Measurements from ENCODE around the gene HLA-DOB. TPM values are rescaled to one million over a fixed set of nuclear protein-coding genes. Genes with fewer than 3 reads are reported as not detected.

The HLA-DOB gene
- total and polyA plus RNA-seq, 2 donors (not counting 3 experiments of a cell fraction or from before 2014, with no cell fraction given): 0.46 to 0.54 TPM

GRCh38 chr6:32772656-32773055, 44.1 kb downstream of the HLA-DOB start:
- CTCF ChIA-PET: interaction anchor here (1.0 kb wide), 1 partner anchor 10 kb away, joined by 3 read pairs; the partner anchor contains the start of gene HLA-DQB2
- no peak overlapping the region for H3K4me2 ChIP-seq (ENCODE audit: insufficient read depth, low read length)
- H3K4me1 ChIP-seq (ENCODE audit: control insufficient read depth, extremely low read depth, insufficient read depth, low read length): no peaks in the 10 kb centered on the region
- DNase-seq (ENCODE audit: low read depth, low spot score): no peak
- H2AFZ ChIP-seq (ENCODE audit: low read depth, low read length): no peak overlapping the region
- intact Hi-C loops (cut with micrococcal nuclease) (no loop called here), dilution Hi-C loops (cut with MboI; ENCODE audit: extremely low pct_ligation_motif_present, low sequenced_read_pairs) (no loop called here)
- no peak overlapping the region for H3K27ac ChIP-seq (ENCODE audit: insufficient read depth, low read depth, low read length)
- TF ChIP-seq GATA2 (IDR thresholded peaks at IDR 0.05; ENCODE audit: insufficient read depth, insufficient read length, low read depth, low read length) (no peak), MYC (IDR thresholded peaks at IDR 0.05; ENCODE audit: low read depth, low read length) (no peak), POLR2AphosphoS5 (IDR thresholded peaks at IDR 0.05; ENCODE audit: insufficient read depth, low read depth, low read length) (no peak), FOS (IDR thresholded peaks at IDR 0.05; ENCODE audit: borderline replicate concordance, insufficient read depth, low read length) (no peak), MAX (IDR thresholded peaks at IDR 0.05; ENCODE audit: insufficient read depth, insufficient read length) (no peak), EZH2 (IDR thresholded peaks at IDR 0.05; ENCODE audit: borderline replicate concordance, low read depth, low read length, severe bottlenecking) (no peak), JUN (IDR thresholded peaks at IDR 0.05; ENCODE audit: borderline replicate concordance, insufficient read depth, insufficient read length, low read depth) (no peak)
- peaks cover 17 to 22% of the 10 kb centered on the region in 2 experiments for H3K27me3 ChIP-seq (ENCODE audit: control insufficient read depth in 2 of 2, insufficient read depth in 2 of 2, low read length in 2 of 2)
- no peaks in the 10 kb centered on the region for H3K79me2 ChIP-seq (ENCODE audit: control insufficient read depth, insufficient read depth, low read length)
- no TSS peak for BruUV-seq (replicated peaks)
- H3K36me3 ChIP-seq (ENCODE audit: control insufficient read depth in 2 of 2, extremely low read depth in 1 of 2, insufficient read depth in 2 of 2, low read length in 2 of 2): no peaks in the 10 kb centered on the region
- POLR2A ChIA-PET: no interaction called here
- no peaks in the 10 kb centered on the region for H4K20me1 ChIP-seq (replicated peaks; ENCODE audit: control insufficient read depth, extremely low read depth, insufficient read depth, low read length)
- H3K9me1 ChIP-seq (replicated peaks; ENCODE audit: control insufficient read depth, extremely low read depth, insufficient read depth, low read length): no peaks in the 10 kb centered on the region
- FAIRE-seq: no peak
- no peaks in the 10 kb centered on the region for H3K9me3 ChIP-seq (replicated peaks; ENCODE audit: control insufficient read depth, insufficient read depth, low read length)
- no peak overlapping the region for H3K9ac ChIP-seq (replicated peaks; ENCODE audit: extremely low read depth, insufficient read depth, low read length)
- no peak overlapping the region for H3K4me3 ChIP-seq (replicated peaks in 1 of 3; ENCODE audit: insufficient read depth in 1 of 3, low read depth in 1 of 3, low read length in 3 of 3)

GRCh38 chr6:32764048-32764447, 52.8 kb downstream of the HLA-DOB start:
- peaks cover 14 to 32% of the 10 kb centered on the region in 2 experiments for H3K27me3 ChIP-seq (ENCODE audit: control insufficient read depth in 2 of 2, insufficient read depth in 2 of 2, low read length in 2 of 2)
- H3K9me3 ChIP-seq (replicated peaks; ENCODE audit: control insufficient read depth, insufficient read depth, low read length): no peaks in the 10 kb centered on the region
- DNase-seq (ENCODE audit: low read depth, low spot score): no peak
- TF ChIP-seq POLR2A (IDR thresholded peaks at IDR 0.05; ENCODE audit: low read depth, low read length) (no peak), POLR2AphosphoS5 (IDR thresholded peaks at IDR 0.05; ENCODE audit: insufficient read depth, low read depth, low read length) (no peak), CTCF (IDR thresholded peaks at IDR 0.05; ENCODE audit: extremely low read depth in 1 of 2, insufficient read depth in 1 of 2, low read depth in 1 of 2, low read length in 2 of 2) (no peak), MYC (IDR thresholded peaks at IDR 0.05; ENCODE audit: low read depth, low read length) (no peak), EZH2 (IDR thresholded peaks at IDR 0.05; ENCODE audit: borderline replicate concordance, low read depth, low read length, severe bottlenecking) (no peak), MAX (IDR thresholded peaks at IDR 0.05; ENCODE audit: insufficient read depth, insufficient read length) (no peak), FOS (IDR thresholded peaks at IDR 0.05; ENCODE audit: borderline replicate concordance, insufficient read depth, low read length) (no peak)
- H3K9ac ChIP-seq (replicated peaks; ENCODE audit: extremely low read depth, insufficient read depth, low read length): no peak overlapping the region
- H3K4me1 ChIP-seq (ENCODE audit: control insufficient read depth, extremely low read depth, insufficient read depth, low read length): no peaks in the 10 kb centered on the region
- no peaks in the 10 kb centered on the region for H3K79me2 ChIP-seq (ENCODE audit: control insufficient read depth, insufficient read depth, low read length)
- no peak for FAIRE-seq
- no peaks in the 10 kb centered on the region for H3K9me1 ChIP-seq (replicated peaks; ENCODE audit: control insufficient read depth, extremely low read depth, insufficient read depth, low read length)
- no peak overlapping the region for H3K27ac ChIP-seq (ENCODE audit: insufficient read depth, low read depth, low read length)
- no peaks in the 10 kb centered on the region for H3K36me3 ChIP-seq (ENCODE audit: control insufficient read depth in 2 of 2, extremely low read depth in 1 of 2, insufficient read depth in 2 of 2, low read length in 2 of 2)
- H3K4me2 ChIP-seq (ENCODE audit: insufficient read depth, low read length): no peak overlapping the region
- intact Hi-C loops (cut with micrococcal nuclease) (no loop called here), dilution Hi-C loops (cut with MboI; ENCODE audit: extremely low pct_ligation_motif_present, low sequenced_read_pairs) (no loop called here)
- H2AFZ ChIP-seq (ENCODE audit: low read depth, low read length): no peak overlapping the region
- no peaks in the 10 kb centered on the region for H4K20me1 ChIP-seq (replicated peaks; ENCODE audit: control insufficient read depth, extremely low read depth, insufficient read depth, low read length)
- POLR2A ChIA-PET: no interaction called here
- H3K4me3 ChIP-seq (replicated peaks in 1 of 3; ENCODE audit: insufficient read depth in 1 of 3, low read depth in 1 of 3, low read length in 3 of 3): no peak overlapping the region
- CTCF ChIA-PET: no interaction called here
- no TSS peak for BruUV-seq (replicated peaks)
